GM19328 (cell line): ENCODE measurements around the gene SOWAHC.
"Not testable (repeated sequence)": the region's sequence is repeated elsewhere in the genome, so short reads cannot be mapped to it uniquely, and the experiment has no call there.

ENCODE experiments used
- ATAC-seq: cut with Tn5 transposase; IDR thresholded peaks from one replicate; pipeline ENCODE4 v1.9.1; 2021; ENCODE audit warnings: mild to moderate bottlenecking, moderate library complexity; ENCODE audit not compliant: unreplicated experiment

SOWAHC gene

GRCh38 chr2:109615637-109616144 is 1.5 kb downstream of the SOWAHC start:
- no peak for ATAC-seq

GRCh38 chr2:109616184-109616583 is 2.0 kb downstream of the SOWAHC start:
- ATAC-seq, result no peak

- ATAC-seq, result no peak
Measured at GRCh38 chr2:109619032-109619615, 5.0 kb downstream of the SOWAHC start.

GRCh38 chr2:109623297-109623696 is 9.1 kb downstream of the SOWAHC start:
- ATAC-seq, result no peak

GRCh38 chr2:109623923-109624322 is 9.8 kb downstream of the SOWAHC start:
- no peak for ATAC-seq

GRCh38 chr2:109624339-109624738 is 10.2 kb downstream of the SOWAHC start:
- no peak for ATAC-seq

GRCh38 chr2:109628321-109628720 is 14.2 kb downstream of the SOWAHC start:
- not testable (repeated sequence) for ATAC-seq

- no peak for ATAC-seq
Measured at GRCh38 chr2:109629867-109630266, 15.7 kb downstream of the SOWAHC start.

- ATAC-seq, result no peak
Measured at GRCh38 chr2:109630441-109631430, 16.6 kb downstream of the SOWAHC start.

- ATAC-seq, result no peak
Measured at GRCh38 chr2:109631741-109632140, 17.6 kb downstream of the SOWAHC start.

- no peak for ATAC-seq
Measured at GRCh38 chr2:109632158-109632789, 18.1 kb downstream of the SOWAHC start.

- no peak for ATAC-seq
Measured at GRCh38 chr2:109633284-109633961, 19.3 kb downstream of the SOWAHC start.

GRCh38 chr2:109635426-109636304 is 21.5 kb downstream of the SOWAHC start:
- ATAC-seq, result no peak

- ATAC-seq, result no peak
Measured at GRCh38 chr2:109636317-109636716, 22.2 kb downstream of the SOWAHC start.

- peak; percentile 67 for ATAC-seq
Measured at GRCh38 chr2:109637749-109638570, 23.8 kb downstream of the SOWAHC start.

- ATAC-seq, result no peak
Measured at GRCh38 chr2:109638795-109639194, 24.6 kb downstream of the SOWAHC start.

GRCh38 chr2:109640000-109640399 is 25.8 kb downstream of the SOWAHC start:
- not testable (repeated sequence) for ATAC-seq

GRCh38 chr2:109644571-109645275 is 30.6 kb downstream of the SOWAHC start:
- ATAC-seq, result no peak
